GM12865 (cell line): ENCODE measurements around the gene RPS6KL1.
A peak's percentile ranks its signal among the peaks of the same experiment; 100 is the strongest.

Experiments used
- DNase-seq: peaks from one replicate; pipeline ENCODE4 v3.0.0; 2010; ENCODE audit warnings: low read depth
- H3K4me3 ChIP-seq: 2 replicates; pipeline ENCODE4 v1.5.1; 2011; ENCODE audit warnings: mild to moderate bottlenecking, low read depth, low read length, control low read depth
- CTCF ChIP-seq: IDR thresholded peaks from 2 replicates; pipeline ENCODE4 v1.5.1; 2011; ENCODE audit warnings: low read length, control low read depth, low read depth, inconsistent platforms; ENCODE audit not compliant: insufficient read depth; ENCODE audit errors: missing control alignments

RPS6KL1 gene

GRCh38 chr14:74941676-74942097 is 18.6 kb upstream of the RPS6KL1 start:
- peak overlapping the region; percentile 84 for H3K4me3 ChIP-seq
- peak; percentile 84 for DNase-seq
- TF ChIP-seq CTCF = no peak

DNA sequence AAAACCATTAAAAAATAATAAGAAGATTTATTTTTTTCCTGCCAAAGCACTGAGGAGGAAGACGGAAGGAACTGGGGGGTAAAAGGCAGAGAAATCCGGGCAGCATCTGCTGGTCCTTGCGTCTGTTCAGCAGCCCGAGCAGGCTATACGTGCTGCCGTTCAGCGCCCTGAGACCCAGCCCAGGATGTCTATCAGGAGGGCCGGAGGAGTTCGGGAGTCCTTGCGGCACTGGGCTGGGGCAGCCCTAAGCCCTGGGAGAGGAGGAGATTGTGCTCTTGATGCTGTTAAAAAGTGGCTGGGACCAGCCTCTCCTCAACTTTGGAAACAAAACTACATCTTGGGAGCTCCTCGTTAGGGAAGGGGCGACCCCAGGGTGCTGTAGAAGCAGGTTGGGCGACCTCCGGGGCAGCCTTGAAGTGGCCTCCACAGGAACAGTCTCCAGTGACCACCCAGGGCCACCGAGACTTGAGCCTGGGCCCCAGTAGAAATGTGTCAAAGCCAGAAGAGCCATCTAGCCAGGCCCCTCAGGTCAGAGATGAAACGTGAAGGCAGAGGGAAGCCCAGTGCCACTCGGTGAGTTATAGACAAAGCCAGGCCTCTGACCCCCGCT is 18.0 kb upstream of the RPS6KL1 start:
- peak overlapping the region; percentile 84 for H3K4me3 ChIP-seq
- no peak for TF ChIP-seq CTCF
- DNase-seq = no peak

DNA sequence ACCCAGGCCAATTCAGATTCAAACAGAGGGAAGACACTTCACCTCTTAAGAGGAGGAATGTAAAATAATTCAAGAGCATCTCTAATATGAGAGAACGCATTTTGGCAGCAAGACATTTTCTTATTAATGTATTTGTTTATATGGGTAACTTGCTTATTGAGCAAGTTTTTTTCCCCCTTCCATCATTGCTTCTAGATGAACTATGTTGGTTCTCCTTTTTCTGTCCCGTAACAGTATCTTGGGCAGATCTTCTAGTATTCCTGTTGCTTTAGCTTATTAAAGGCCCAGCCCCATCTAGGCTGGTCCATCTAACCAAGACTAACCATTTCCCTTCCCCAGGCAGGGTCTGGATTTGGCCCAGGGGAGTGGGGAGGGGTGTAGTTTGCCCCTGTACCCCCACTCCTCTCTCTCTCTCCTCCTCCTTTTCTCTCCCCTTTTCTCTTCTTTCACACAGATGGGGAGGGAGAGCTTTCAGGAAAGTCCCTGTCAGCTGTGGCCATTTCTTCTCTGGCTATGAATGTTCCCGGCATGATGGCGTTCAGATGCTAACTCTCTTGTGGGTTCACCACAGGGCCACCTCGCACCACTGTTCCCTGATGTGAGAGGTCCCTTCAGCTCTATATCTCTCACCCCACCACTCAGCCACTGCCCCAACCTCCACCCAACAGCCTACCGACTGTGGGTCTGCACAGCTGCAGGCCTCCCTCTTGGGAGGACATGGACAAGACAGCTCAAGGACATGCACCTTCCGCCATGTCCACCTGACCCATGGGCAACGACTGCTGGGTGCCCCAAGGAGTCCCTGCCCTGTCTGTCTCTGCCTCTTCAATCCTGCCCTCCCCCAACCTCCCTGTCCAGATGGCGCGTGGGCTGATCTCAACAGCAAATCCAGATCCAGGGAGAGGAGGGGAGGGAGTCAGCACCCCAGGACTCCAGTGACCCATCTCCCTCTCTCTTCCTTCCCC is 15.8 kb upstream of the RPS6KL1 start:
- H3K4me3 ChIP-seq = no peak overlapping the region
- no peak for TF ChIP-seq CTCF
- DNase-seq = peak; percentile 59

- no peak for DNase-seq
These were observed 14.1 kb upstream of the RPS6KL1 start for GRCh38 chr14:74937171-74937570.

DNA sequence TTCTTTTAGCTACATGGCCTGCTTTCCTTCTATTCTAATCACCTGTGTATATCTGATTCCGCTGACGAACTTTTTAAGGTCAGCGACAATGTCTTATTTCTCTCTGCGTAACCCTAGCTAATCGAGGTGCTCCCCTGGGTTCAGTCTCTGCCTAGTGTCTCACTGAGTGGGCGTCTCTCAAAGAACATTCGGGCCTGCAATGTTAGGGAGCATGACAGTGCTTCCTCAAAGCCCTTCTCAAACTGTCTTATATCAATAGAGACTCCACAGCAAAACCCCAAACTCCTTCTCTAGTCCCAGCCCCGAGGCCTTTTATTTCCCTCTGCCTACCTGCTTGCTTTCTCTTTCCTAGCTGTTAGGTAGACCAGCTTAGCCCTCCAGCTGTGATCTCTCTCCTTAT is 13.7 kb upstream of the RPS6KL1 start:
- DNase-seq = no peak
- H3K4me3 ChIP-seq = no peak overlapping the region
- no peak for TF ChIP-seq CTCF

More at GRCh38 chr14:74937171-74937570, 14.1 kb upstream of the RPS6KL1 start:
- no peak overlapping the region for H3K4me3 ChIP-seq
- no peak for TF ChIP-seq CTCF

GRCh38 chr14:74936151-74936550 is 13.1 kb upstream of the RPS6KL1 start:
- no peak overlapping the region for H3K4me3 ChIP-seq
- no peak for DNase-seq
- TF ChIP-seq CTCF = no peak
